Stimulated activated CD4-positive, alpha-beta T cell treated with anti-CD3 and anti-CD28 coated beads, Interleukin-15, amount 100 ng/mL, for 48 hours (primary cell): ENCODE measurements around the gene SORCS3.

Source experiments
- DNase-seq, 2 donors: peaks; one replicate each; pipeline ENCODE4 v3.0.0-alpha.2; 2020; ENCODE audit warnings: low read depth in 2 of 2

SORCS3 gene

DNA sequence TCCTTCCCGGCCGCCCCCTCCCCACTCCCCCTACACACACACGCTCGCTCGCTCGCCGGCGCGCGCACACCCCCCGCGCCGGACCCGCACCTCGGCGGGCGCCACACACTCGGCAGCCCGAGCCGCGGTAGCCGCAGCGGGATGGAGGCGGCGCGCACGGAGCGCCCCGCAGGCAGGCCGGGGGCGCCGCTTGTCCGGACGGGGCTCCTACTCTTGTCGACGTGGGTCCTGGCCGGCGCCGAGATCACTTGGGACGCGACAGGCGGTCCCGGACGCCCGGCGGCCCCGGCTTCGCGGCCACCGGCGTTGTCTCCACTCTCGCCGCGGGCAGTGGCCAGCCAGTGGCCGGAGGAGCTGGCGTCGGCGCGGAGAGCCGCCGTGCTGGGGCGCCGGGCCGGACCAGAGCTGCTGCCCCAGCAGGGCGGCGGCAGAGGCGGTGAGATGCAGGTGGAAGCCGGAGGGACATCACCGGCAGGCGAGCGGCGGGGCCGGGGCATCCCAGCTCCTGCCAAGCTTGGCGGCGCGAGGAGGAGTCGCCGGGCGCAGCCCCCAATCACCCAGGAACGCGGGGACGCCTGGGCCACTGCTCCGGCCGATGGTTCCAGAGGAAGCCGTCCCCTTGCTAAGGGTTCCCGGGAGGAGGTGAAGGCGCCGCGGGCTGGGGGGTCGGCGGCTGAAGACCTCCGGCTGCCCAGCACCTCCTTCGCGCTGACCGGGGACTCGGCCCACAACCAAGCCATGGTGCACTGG, at the start of gene SORCS3:
Gene SORCS3, plus strand, starts transcription at position 104 of the 750 bp plus-strand sequence.
- DNase-seq: no peak

DNA sequence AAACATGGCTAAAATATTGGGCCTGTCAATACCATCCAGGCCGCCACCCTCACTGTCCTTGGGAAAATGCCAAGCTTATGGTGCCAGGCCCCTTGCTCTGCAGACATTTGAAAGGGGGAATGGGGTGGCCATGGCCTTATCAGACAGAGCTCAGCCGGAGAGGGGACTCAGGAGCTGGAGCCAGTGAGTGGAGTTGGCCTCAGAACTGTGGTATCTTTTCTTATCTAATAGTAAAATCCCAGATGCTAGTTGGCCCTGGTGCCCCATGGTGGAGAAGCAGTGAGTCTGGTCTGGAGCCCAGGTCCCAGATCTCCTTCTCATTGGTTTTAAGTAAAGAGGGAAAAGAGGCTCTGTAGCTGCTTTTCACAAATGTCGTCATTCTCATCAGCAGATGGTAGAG, 49.6 kb upstream of the SORCS3 start:
- DNase-seq: no peak

DNA sequence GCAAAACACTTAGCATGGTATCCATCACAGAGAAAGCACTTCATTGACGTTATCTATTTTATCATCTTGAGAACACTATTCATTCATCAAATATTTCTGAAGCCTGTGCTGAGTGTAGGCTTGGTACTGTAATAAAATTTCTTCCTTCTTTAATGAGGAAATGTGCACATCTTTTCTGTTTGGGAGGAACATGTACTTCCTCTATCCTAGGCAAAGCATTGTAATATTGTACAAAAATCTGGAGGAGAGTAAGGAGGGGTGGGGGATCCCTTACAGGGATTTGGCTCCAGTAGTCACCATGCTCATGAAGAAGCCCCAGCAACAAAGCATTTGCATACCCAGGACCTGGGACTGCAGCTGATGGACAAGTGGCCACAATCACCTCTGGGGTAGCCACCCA, 39.9 kb upstream of the SORCS3 start:
- DNase-seq: no peak

DNA sequence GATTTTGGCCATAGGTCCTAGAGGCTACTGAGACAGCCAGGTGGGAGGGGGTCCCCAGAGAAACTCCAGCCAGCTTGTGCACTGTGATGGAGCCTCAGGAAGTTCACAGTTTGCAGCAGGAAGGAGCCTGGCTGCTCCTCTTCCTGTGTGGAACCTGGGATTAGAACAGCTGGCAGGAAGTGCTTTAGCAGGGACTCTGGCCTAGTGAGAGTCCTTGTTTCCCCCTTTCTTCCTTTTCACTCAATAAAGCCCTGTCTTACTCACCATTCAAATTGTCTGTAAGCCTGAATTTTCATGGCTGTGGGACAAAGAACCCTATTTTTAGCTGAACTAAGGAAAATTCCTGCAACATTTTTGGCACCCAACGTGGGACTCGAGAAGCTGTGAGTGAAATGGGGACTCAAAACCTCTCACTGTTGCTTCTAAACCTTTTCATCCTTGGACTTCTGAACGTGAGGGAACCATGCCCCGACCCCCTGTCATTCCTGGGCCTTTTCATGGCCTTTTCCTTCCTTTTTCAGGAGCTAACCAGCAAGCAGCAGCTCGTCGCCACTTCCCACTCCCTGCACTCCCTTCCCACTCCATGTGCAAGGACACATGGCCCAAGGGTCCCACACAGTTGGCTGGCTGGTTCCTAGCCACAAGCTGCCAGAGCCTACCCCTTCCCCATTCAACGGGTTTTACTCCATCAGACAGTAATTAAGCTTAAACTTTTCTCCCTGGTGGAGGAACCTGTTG, 32.8 kb upstream of the SORCS3 start:
- DNase-seq: no peak

DNA sequence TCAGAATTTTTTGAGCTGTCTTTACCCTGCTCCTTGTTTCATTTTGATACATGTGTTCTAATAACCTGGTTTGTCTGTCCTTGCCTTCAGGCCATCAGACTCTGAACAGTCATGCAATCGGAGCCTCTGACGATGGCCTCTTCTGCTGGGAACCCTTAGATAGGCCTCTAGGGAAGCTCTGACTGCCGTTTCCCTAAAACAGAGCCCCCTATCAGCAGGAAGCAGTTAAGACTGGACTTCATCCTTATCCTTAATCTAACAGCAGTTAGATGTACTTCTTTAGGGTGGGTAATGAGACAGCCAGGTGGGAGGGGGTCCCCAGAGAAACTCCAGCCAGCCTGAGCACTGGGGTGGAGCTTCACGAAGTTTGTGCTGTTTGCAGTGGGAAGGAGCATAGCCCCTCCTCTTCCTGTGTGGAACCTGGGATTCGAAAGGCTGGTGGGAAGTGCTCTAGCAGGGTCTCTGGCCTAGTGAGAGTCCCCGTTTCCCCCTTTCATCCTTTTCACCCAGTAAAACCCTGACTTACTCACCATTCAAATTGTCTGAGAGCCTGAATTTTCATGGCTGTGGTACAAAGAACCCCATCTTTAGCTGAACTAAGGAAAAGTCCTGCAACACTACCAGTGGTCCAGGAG, 28.4 kb upstream of the SORCS3 start:
- DNase-seq: no peak

DNA sequence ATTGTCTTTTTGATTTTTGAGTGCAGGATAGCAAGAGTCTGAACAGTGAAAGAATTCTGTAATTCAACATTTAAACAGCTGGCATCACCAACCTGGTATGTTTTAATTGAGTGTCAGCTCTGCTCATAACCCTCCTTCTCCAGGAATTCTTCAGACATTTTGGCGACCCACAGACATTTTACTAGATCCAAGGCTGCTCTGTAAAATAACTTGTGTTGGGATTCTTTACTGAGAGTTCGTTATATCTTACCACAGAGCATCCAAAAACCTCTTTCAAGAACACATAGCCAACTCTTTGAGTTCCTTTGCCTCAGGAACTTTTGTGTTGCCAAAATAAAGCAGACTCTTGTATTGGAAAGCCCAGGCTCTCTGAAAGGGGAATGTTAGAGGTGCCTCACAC, 27.7 kb upstream of the SORCS3 start:
- no peak for DNase-seq

DNA sequence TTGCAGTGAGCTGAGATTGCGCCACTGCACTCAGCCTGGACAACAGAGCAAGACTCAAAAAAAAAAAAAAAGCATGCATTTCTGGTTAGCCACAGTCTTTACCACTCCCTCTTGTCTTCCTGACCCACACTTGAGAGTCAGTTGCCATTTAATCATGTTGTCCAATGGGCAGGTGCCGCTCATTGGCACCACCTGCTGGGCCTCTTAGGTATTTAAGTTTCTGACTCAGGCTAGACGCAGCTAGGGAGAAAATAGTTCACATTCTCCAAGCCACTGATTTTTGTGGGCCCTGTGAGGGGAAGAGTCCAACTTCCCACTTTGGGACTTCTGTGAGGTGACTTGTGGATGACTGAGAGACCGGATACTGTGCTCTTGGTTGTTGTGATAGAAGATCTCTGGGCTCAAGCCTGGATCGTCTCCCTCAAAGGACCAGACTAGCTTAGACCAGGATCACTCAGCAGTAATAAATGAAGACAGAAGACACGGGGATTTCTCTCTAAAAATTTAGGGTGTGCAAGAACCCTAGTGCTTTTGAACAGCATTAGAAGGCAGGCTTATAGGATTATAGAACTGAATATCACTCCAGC, 26.8 kb upstream of the SORCS3 start:
- peak in 1 of 2 donors; percentile 2 for DNase-seq

DNA sequence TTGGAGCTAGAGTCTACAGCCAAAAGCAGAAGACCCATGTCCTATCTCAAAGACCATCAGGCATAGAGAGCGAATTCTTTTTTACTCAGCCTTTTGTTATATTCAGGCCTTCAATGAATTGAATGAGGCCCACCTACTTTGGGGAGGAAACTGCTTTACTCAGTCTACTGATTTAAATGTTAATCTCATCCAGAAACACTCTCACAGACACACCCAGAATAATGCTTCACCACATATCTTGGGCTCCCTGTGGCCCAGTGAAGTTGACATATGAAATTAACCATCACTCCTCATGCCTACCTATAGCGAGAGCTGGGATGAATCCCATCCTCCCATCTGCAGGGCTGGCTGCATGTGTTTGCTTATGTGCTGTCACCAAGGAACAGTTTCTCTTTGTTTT, 26.0 kb upstream of the SORCS3 start:
- no peak for DNase-seq

DNA sequence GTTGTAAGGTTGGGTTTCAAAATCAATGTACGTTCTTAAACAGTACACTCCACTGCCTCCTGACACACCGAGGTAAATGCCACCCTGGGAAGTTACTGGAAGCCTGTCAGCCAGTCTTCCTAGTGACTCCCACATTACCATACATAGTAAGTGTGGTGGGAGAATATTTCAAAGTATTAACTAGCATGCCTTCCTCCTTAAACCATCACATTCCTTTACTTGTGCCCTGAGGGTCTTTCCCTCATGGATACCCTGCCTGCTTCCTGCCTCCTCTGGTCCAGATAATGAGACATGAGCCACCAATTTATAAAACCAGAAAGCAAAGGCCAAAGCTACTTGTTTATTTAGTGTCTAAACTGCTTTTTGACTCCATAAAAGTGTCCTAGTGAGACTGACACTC, 23.3 kb upstream of the SORCS3 start:
- DNase-seq: no peak

DNA sequence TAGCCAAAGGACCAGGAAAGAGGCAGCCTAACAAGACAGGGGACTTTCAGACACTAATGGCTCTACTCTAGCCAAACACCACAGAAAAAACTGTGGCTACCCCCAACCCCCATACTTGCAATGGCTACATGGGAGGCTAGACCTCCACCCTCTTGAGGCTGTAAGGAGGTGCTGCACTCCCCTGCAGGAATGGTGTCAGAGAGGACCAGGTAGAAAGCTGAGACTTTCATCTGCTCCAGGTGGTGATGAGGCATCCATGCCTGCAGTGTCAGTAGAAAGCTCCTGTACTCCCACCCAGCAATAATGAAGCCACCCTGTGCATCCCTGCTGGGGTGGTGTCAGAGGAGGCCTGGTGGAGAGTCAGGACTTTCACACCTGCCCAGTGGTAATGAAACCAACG, 18.9 kb upstream of the SORCS3 start:
- DNase-seq: no peak

DNA sequence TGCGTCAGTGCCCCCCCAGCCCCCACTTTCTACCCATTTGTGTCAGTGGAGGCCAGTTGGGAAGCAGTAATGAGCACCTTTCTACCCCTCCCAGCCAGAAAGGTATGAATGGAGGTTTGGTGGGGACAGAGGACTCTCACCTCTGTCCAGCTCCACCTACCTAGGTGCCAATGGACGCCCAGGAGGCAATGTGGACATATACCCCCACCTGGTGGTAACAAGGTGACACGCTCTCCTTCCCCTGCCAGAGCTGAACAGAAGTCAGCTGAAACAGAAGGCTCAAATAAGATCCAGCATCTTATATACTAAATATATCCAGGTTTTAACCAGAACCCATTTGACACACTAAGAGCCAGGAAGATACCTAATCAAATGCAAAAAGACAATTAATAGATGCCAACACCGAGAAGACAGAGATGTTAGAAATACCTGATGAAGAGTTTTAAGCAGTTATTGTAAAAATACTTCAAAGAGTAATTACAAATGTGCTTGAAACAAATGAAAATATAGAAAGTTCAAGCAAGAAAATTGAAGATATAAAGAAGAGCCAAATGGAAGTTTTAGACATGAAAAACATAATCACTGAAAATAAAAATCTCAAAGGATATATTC, 18.4 kb upstream of the SORCS3 start:
- DNase-seq: no peak

DNA sequence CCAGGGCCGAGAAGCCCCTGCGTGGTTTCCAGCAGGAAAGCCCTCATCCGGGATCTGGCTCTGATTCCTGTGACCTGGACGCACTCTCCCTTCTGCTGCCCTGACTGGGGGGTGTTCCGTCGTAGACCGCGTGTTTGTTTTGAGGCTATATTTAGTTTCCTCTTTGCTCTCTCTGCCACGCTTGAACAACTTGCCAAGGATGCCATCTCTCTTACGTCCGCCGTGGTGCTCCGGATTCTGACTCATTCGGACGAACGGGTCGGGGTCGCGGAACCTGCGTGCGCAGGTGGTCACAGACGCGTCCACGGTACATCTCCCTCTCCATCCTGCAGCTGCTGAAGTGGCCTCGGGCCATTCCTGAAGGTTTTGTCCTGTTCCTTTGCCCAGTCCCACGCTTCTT, 10.4 kb upstream of the SORCS3 start:
- no peak for DNase-seq

DNA sequence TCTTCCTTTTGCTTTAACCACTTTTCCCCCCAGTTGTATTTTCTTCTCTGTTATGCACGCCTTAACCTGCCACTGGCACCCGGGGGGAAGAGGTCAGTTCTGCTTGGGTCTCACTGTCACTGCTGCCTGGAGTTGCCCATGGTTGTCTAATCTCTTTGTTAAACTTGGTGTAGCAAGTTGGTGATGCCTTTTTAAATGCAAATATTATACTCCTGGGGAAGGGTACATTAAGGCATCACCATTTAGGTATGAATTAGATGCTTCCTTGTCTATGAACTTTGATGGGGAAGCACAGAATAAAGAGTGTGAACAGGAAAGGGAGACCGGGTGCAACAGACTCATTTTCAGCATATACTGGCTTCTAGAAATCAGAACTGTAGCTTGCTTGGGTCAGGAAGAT, 9.1 kb upstream of the SORCS3 start:
- no peak for DNase-seq

DNA sequence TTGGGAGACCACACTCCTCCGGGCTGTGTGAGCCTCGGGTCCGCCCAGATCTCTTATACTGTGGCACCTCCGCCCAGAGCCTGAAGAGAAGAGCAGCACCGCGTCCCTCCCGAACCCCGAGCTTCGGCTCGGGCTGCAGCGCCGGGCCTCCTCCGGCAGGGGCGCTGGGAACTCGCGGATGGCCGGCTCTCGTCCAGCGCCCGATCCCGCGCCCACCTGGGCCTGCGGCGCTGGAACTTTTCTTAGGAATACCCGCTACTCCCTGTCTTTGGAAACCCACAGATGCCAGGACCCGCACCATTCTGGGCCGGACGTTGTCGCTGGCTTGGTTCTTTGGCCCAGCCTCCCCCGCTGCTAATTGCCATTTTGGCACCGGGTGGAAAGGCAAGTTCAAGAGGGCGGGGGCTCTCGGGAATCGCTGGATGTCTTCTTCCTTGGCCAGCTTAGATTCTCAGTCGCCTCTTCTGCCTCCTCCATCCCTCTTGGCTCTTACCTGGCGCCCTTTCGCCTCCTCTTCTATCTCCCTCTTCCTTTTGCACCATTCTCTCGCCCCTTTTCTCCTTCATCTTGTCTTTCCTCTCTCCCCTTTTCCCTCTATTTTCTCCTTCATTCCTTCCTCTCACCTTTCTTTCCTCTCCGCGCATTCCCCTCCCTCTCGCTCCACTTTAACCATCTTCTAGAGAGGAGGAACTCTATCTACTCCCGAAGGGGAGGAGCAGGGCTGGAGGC, 2.1 kb upstream of the SORCS3 start:
- no peak for DNase-seq

DNA sequence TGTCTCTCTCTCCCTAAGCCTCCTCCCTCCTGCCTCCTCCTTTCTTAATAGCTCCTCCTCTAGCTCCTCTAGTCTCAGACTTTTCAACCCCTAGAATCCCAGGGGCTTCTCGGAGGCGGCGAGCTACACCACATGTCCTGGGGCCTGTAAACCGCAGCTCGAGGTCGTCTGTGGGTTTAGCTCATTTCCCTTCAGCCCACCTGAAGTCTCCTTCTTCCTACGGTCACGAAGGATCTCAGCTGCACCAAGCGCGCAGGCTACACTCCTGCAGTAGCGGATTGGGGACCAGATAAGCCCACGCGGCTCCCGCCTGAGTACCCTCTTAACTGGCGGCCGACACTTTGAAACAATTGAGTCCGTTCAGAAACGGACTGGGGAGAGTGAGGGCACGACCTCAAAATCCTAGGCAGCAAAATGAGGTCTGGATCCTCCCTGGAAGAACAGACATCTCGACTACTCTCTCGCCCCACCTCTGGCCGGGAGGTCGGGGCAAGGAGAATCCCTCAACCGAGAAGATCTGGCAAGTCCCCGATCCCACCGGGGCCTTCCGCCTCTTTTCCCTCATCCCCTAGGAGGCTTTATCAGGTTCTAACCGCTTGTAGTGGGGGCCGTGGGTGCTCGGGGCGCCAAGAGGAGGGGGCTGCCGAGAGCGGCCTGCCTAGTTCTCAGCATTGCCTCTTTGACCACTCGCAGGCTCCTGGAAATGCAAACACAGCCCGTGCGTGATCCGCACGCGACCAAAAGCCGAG, 1.3 kb upstream of the SORCS3 start:
- DNase-seq: no peak

DNA sequence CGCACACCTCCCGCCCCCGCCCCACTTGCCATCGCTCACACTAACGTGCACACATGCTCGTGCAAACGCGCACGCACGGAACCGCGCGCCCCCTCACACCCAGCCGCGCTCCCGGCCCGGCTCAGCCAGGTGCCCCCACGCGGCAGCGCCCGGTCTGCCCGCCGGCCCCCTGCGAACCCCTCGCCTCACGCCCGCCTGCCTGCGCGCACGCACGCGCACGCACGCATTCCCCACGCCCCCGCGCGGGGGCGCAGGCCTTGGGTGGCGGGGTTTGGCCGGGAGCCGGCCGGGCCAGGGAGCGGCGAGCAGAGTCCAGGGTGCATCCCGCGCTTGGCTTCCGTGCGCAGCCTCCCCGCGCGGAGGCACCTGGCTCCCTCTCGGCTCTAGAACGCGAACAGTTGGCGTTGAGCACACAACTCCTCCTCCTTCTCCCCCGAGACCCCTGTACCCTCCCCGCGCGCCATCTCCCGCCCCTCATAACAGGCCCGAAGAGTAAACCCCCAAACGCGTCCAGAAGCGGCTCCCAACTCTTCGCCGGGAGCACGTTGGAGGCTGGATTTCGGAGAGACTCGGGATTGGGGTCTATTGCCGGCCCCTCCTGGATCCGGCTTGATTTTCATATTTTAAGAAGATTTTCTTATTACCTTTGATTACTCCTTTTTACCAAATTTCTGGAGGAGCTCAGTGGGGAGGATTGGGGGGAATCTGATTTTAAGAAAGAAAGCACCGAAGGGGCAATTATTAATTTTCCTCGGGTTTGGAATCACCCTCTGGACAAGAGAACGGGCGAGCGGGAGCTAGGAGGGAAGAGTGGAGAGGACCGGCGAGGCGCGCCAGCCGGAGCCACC, 527 bp upstream of the SORCS3 start:
- DNase-seq: no peak

DNA sequence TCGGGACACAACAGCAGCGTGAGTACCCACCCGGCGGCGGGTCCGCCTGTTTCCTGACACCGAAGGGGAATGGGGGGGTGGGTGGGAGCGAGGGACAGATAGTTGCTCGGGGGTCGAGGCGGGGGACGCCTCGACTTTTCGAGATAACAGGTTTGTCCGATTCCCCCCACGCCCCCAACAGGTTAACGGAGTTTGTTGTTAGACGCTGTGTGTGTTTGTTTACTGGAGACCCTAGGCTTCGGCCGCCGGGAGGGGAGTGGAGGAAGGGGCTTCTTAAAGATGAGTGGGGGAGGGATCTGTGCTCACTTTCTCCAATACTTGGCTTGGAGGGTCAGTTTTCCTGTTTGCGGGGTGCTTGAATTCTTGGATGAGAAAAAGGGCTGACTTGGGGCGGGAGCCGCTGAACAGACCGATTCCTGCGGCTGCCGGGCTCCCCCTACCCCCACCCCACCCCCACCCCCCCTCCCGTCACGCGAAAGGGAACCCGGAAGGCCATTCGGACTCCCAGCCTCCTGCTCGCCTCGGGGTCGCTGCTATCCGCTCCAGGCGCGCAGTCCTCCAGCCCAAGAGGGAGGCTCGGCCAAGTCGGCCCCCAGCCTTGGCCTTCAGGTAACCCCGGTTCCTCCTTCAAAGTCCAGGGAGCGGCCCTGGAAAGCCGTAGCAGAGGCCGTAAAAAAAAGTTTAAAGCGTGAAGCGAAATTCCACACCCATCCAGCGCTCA, 1.0 kb downstream of the SORCS3 start:
- no peak for DNase-seq

DNA sequence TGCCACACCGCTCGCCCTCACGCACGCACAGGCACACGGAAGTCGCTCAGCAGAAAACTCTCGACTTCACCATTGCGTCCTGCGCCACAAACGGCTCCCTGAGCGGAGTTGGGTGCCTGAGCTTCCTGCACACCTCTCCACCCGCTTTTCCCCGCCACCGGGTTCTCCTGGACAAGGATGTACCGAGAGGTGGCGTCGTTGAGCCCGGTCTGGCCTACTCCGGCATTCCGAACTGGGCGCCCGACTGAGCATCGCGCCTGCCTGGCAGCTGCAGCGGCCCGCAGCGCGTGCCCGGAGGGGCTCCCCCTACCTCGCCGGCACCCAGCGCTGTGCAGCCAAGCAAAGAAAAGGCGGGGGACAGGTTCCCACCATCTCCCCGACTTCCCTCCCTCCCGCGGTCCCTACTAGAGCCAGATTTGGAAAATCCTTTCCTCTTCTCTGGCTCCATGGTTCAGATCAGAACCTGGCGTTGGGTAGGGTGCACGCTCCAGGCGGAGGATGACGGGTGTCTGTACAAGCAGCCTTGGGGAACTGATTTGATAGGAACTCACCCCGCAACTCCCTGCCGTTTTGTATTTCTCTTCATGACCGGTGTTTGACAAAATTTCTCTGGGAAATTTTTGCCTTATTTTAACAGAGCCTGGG, 1.7 kb downstream of the SORCS3 start:
- DNase-seq: peak in 1 of 2 donors; percentile 10

DNA sequence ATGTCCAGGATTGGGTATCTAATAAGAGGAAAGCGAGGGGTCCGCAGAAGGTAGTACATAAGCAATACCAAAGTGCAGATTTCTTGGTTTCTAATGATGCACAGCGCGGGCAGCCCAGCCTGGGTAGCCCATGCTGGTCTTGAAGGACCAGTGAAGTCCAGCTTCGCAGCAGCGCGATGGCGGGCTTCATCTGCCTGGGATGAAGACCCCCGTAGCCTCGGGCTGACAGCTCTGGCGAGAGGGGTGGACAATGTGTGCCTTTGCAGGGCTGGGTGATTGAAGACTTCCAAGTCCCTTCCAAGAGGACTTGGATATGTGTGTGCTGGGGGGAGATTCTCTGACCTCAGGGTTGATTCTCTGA, 2.2 kb downstream of the SORCS3 start:
- no peak for DNase-seq
